Amniotic epithelial cell (primary cell): ENCODE measurements around the gene HPN.

ENCODE experiments used
- DNase-seq: peaks from one replicate; pipeline ENCODE4 v3.0.0-alpha.2; 2010; ENCODE audit warnings: low read depth

HPN gene

GRCh38 chr19:35062942-35063341 lies 21.4 kb downstream of the HPN start:
- no peak for DNase-seq

DNA sequence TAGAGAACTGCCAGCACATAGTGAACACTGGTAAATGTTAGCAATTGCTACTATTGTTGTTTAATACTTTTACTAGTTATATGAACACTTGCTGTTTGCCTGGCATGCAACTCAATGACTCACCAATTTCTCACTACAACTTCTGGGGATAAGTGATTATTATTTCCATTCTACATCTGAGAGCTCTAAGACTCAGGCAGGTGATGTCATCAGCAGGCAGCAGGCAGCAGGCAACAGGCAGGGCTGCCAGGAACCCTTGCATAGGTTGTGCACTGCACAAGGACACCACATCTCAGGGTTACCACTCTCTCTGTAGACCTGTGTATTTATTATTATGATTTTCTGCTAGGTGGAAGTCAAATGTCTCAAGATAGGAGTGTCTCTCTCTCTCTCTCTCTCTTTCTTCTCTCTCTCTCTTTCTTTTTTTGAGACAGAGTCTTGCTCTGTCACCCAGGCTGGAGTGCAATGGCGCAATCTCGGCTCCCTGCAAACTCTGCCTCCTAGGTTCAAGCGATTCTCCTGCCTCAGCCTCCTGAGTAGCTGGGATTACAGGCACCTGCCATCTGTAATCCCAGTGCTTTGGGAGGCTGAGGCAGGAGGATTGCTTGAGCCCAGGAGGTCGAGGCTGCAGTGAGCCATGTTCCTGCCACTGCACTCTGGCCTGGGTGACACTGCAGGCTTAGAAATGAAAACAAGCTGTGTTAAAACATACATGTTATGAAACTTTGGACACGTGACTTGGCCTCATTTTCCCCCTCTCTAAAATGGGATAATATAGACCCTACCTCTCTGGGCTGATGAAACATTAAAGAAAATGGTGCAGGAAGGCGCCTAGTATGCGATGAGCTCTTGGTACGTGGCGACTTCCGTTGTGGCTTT lies 22.7 kb downstream of the HPN start:
- peak; percentile 71 for DNase-seq

GRCh38 chr19:35065574-35065973 lies 24.1 kb downstream of the HPN start:
- no peak for DNase-seq

DNA sequence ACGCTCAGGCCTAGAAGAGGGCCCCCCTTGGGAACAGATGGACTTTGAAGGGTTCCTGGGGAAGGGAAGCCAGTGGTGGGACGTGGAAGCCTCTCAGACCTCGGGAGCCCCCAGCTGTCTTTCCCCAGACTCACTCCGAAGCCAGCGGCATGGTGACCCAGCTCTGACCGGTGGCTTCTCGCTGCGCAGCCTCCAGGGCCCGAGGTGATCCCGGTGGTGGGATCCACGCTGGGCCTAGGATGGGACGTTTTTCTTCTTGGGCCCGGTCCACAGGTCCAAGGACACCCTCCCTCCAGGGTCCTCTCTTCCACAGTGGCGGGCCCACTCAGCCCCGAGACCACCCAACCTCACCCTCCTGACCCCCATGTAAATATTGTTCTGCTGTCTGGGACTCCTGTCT lies 24.6 kb downstream of the HPN start:
- no peak for DNase-seq

- DNase-seq = peak; percentile 78
These were observed 25.4 kb downstream of the HPN start for GRCh38 chr19:35066691-35067563.

GRCh38 chr19:35068941-35069634 lies 27.6 kb downstream of the HPN start:
- no peak for DNase-seq

GRCh38 chr19:35069696-35070095 lies 28.2 kb downstream of the HPN start:
- no peak for DNase-seq

DNA sequence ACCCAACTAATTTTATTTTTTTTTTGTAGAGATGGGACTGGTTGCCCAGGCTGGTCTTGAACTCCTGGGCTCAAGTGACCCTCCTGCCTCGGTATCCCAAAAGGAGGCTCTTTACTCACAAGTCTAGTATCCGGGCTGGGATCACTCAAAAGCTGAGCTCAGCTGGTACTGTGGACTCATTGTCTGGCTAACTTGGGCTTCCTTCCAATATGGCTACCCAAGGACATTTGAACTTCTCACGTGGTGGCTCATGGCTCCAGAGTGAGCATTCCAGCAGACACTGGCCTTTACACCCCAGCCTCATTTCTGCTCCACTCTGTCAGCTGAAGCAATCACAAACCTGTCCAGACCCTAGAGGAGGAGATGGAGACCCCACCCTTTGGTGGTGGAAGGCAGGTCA lies 28.9 kb downstream of the HPN start:
- no peak for DNase-seq

GRCh38 chr19:35073516-35073915 lies 32.0 kb downstream of the HPN start:
- DNase-seq = no peak

GRCh38 chr19:35073941-35074340 lies 32.4 kb downstream of the HPN start:
- DNase-seq = no peak

DNA sequence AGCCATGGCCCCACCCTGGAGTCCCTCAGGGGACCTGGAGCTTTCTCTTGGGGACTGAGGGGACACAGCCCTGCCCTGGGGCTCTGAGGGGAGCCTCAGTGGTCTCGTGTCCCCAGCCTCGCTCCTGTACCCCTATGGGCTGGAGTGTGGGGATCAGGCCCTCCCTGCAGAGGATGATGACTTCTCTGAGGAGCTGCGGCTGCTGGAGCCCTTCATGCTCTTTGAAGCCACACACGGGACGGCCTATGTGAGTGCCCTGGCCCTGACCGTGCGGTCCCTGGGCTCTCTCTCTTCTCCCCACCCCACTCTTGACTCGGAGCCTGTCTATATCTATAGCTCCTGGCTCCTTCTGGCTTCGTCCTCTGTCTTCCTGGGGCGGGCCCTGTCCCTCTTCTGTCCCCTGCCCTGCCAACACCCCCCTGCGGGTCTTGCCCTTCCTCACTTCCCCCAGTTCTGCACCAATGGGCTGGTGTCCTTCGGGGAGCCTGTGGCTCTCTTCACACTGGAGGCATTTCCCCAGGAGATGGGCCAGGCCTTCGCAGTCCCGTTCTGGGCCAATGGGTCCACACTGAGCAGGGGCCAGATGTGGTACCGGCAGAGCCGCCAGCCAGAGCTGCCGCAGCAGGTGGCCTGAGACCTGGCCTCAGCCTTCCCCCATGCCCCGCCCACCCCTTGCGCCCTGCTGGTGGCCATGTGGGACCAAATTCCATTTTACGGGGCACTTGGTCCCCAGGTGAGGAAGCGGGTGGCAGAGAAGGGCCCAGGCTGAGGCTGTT lies 33.1 kb downstream of the HPN start:
- DNase-seq = no peak

DNA sequence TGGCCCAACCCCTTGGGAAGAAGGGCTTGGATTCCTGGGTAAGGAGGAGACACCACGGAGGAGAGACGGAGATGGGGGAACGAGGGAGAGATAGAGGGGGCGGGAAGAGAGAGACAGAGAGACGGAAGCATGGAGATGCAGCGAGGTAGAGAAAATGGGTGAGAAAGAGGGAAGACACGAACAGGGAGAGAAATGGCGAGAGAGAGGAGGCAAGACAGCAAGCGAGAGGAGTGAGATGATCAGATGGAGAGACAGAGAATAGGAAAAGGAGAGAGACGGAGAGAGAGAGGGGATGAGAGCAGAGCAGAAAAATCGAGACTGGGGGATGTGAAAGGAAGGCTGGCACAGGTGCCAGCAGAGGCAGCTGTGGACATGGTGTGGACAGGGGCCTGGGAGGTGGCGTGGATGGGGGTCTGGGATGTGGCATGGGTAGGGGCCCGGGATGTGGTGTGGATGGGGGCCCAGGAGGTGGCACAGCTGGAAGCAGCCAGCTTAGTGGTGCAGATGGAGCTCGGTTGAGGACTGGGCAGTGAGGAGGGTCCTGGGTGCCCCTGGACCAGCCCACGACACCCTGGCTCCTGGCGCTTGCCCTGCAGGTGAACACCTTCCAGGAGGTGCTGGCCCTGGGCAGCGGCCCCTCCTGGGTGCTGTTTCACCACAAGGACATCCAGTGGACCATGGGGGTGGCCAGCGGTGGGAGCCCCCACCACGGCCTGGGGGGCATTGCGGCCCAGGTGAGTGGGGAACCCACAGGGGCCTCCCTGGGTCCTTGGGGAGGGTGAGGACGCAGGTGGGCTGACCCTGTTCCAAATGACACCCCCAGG lies 33.9 kb downstream of the HPN start:
- DNase-seq = no peak

- no peak for DNase-seq
These were observed 34.5 kb downstream of the HPN start for GRCh38 chr19:35076026-35076370.

- no peak for DNase-seq
These were observed 35.1 kb downstream of the HPN start for GRCh38 chr19:35076657-35077056.

- DNase-seq = no peak
These were observed 36.1 kb downstream of the HPN start for GRCh38 chr19:35077411-35078223.

DNA sequence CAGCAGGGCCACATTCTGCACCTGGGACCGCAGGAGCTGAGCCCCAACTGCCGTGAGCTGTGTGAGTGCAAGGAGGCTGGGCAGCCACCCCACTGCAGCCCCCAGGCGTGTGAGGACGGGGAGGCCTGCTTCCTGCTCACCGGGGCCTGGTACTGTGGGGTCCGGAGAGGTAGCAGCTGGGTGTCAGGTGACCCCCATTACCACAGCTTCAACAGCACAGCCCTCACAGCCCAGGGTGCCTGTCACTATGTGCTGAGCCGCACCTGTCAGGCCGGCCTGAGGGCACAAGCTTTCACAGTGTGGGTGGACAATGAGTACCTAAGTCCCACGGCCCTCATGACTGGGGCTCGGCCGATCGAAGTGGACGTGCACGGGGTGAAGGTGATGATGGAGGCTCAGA lies 38.3 kb downstream of the HPN start:
- DNase-seq = no peak

DNA sequence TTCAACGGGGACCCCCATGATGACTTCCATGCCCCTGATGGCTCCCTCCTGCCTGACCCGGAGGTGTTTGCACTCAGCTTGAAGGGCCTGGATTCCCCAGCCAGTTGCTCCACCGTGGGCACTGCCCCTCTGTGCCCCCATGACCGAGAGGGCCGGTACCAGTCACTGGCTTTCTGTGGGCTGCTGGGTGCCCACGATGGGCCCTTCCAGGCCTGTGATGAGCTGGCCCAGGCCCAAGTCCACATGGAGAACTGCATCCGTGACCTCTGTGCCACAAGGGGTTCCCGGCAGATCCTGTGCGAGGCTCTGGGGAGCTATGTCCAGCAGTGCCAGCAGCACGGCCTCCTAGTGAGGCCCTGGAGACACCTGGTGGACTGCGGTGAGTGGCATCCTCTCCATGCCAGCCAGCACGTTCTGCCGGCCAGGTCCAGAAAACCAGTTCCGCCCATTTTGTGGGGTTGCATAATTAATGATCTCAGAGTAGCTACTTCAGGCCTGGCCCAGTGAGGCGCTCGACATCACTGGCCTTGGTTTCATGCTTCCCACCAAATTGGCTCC lies 39.2 kb downstream of the HPN start:
- no peak for DNase-seq

DNA sequence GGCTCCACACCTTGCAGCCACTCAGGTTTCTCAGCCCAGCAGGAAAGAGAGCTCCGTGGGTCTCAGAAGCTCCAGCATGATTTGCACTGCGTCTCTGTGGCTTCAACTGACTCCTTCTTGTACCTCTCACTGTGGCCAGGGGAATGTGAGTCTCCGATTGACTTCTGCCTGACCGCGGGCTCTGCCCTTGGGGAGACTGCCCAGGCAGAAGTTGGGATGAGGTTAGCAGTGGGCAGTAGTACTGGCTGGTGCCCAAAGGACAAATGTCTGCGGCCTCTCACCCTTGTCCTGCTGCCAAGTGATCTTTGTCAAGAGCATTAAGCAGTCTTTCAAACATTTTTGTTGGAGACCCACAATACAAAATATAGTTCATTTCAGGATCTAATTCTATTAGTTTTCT lies 39.7 kb downstream of the HPN start:
- no peak for DNase-seq

- DNase-seq = no peak
These were observed 42.4 kb downstream of the HPN start for GRCh38 chr19:35083691-35084508.
